Ovary (tissue), 3 donors: Measurements from ENCODE around the gene CXADR.

Experiments
- POLR2A ChIP-seq: fragments of 450-650 bp; IDR thresholded peaks from one replicate; pipeline ENCODE4 v1.6.1; 2017; ENCODE audit warnings: antibody characterized with exemption, mild to moderate bottlenecking, moderate library complexity
- TF ChIP-seq, protein P1 (sequence below), 3 donors: fragments of 450-650 bp in 2 of 3; fragments of 200-600 bp in 1 of 3; IDR thresholded peaks; one replicate each; pipeline versions ENCODE4 v1.5.1 to v1.8.0; 2016 to 2022; ENCODE audit warnings: antibody characterized with exemption in 3 of 3, mild to moderate bottlenecking in 1 of 3
- donor health status: DM: no; HTN: no; CAD: no.

- TF ChIP-seq, protein P1, sequence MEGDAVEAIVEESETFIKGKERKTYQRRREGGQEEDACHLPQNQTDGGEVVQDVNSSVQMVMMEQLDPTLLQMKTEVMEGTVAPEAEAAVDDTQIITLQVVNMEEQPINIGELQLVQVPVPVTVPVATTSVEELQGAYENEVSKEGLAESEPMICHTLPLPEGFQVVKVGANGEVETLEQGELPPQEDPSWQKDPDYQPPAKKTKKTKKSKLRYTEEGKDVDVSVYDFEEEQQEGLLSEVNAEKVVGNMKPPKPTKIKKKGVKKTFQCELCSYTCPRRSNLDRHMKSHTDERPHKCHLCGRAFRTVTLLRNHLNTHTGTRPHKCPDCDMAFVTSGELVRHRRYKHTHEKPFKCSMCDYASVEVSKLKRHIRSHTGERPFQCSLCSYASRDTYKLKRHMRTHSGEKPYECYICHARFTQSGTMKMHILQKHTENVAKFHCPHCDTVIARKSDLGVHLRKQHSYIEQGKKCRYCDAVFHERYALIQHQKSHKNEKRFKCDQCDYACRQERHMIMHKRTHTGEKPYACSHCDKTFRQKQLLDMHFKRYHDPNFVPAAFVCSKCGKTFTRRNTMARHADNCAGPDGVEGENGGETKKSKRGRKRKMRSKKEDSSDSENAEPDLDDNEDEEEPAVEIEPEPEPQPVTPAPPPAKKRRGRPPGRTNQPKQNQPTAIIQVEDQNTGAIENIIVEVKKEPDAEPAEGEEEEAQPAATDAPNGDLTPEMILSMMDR (IDR thresholded peaks at IDR 0.05): no peak
- TF ChIP-seq POLR2A: no peak
Measured at GRCh38 chr21:17537299-17537698, 24.5 kb downstream of the CXADR start.
